Measurements from ENCODE around the gene SYT12. TPM values are rescaled to one million over a fixed set of nuclear protein-coding genes. Genes with fewer than 3 reads are reported as not detected.
"Not testable (repeated sequence)": the region's sequence is repeated elsewhere in the genome, so short reads cannot be mapped to it uniquely, and the experiment has no call there.

The SYT12 gene
- total RNA-seq, 3 donors from 2014 or later (not counting 1 experiment from before 2014, with no cell fraction given), result not detected

DNA sequence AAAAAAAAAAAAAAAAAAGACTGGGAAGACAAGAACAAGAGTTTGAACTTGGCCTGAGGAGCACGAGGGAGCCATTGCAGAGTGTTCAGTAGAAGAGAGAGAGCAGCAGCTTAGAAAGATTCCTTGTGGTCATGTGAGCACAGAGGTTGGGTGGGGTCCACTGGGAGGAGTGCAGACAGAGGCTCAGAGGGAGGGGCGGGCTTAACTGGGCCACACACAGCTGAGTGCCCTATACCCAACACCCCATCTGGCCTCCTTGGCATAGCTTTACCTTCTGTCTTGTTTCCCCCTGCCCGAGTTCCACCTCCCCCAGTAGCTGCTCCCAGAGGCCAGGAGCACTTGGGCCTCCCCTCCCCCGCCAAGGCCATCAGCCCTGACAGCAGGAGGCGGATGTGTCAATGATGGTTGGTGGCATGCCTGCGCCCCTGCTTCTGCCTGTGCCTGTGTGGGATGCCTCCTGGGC, 35.7 kb upstream of the SYT12 start:
- Histone ChIP-seq H3K27ac (ENCODE audit: low read length) (no peak overlapping the region), H3K4me1 (ENCODE audit: control insufficient read depth, insufficient read depth, low read length) (no peaks in the 10 kb centered on the region), H3K9me3 (ENCODE audit: control insufficient read depth, insufficient read depth, low read length) (no peaks in the 10 kb centered on the region), H3K4me3 (ENCODE audit: low read length) (no peak overlapping the region), H3K36me3 (ENCODE audit: control insufficient read depth, insufficient read depth, low read length) (no peaks in the 10 kb centered on the region), H3K27me3 (ENCODE audit: control insufficient read depth, insufficient read depth, low read length) (no peaks in the 10 kb centered on the region)
- peaks cover 0 to 9% of the 10 kb centered on the region in 2 donors for H3K4me1 Mint-ChIP-seq
- no peaks in the 10 kb centered on the region for H3K36me3 Mint-ChIP-seq
- no peak overlapping the region for H3K4me3 Mint-ChIP-seq
- 87% methylated on average over 6 of the region's 6 CpGs for WGBS (ENCODE audit: insufficient coverage)
- no peak overlapping the region for H3K27ac Mint-ChIP-seq
- no peaks in the 10 kb centered on the region for H3K9me3 Mint-ChIP-seq
- peaks cover 0 to 15% of the 10 kb centered on the region in 2 donors for H3K27me3 Mint-ChIP-seq (ENCODE audit: low read depth in 2 of 2)
- intact Hi-C loops (cut with micrococcal nuclease), result no loop called here
- no peak for TF ChIP-seq CTCF (IDR thresholded peaks at IDR 0.05)
- DNase-seq, result no peak
- ATAC-seq, result no peak

GRCh38 chr11:66987924-66988637, 34.9 kb upstream of the SYT12 start:
- Histone ChIP-seq H3K27me3 (ENCODE audit: control insufficient read depth, insufficient read depth, low read length) (no peaks in the 10 kb centered on the region), H3K27ac (ENCODE audit: low read length) (no peak overlapping the region), H3K9me3 (ENCODE audit: control insufficient read depth, insufficient read depth, low read length) (no peaks in the 10 kb centered on the region), H3K36me3 (ENCODE audit: control insufficient read depth, insufficient read depth, low read length) (no peaks in the 10 kb centered on the region), H3K4me1 (ENCODE audit: control insufficient read depth, insufficient read depth, low read length) (no peaks in the 10 kb centered on the region), H3K4me3 (ENCODE audit: low read length) (no peak overlapping the region)
- intact Hi-C loops (cut with micrococcal nuclease), result no loop called here
- H3K4me3 Mint-ChIP-seq, result no peak overlapping the region
- H3K27me3 Mint-ChIP-seq (ENCODE audit: low read depth in 2 of 2), result peaks cover 0 to 10% of the 10 kb centered on the region in 2 donors
- H3K4me1 Mint-ChIP-seq, result peaks cover 0 to 9% of the 10 kb centered on the region in 2 donors
- no peaks in the 10 kb centered on the region for H3K36me3 Mint-ChIP-seq
- 81% methylated on average over 12 of the region's 13 CpGs for WGBS (ENCODE audit: insufficient coverage)
- H3K9me3 Mint-ChIP-seq, result no peaks in the 10 kb centered on the region
- ATAC-seq, result no peak
- DNase-seq, result no peak
- H3K27ac Mint-ChIP-seq, result no peak overlapping the region
- no peak for TF ChIP-seq CTCF (IDR thresholded peaks at IDR 0.05)

GRCh38 chr11:66988741-66989140, 34.2 kb upstream of the SYT12 start:
- H3K9me3 ChIP-seq (ENCODE audit: control insufficient read depth, insufficient read depth, low read length); H3K27ac ChIP-seq (ENCODE audit: low read length); H3K27me3 Mint-ChIP-seq (ENCODE audit: low read depth in 2 of 2); H3K9me3 Mint-ChIP-seq; DNase-seq; H3K27me3 ChIP-seq (ENCODE audit: control insufficient read depth, insufficient read depth, low read length); H3K36me3 Mint-ChIP-seq; H3K27ac Mint-ChIP-seq; H3K4me1 Mint-ChIP-seq; ATAC-seq; H3K4me3 Mint-ChIP-seq; H3K36me3 ChIP-seq (ENCODE audit: control insufficient read depth, insufficient read depth, low read length); H3K4me1 ChIP-seq (ENCODE audit: control insufficient read depth, insufficient read depth, low read length); H3K4me3 ChIP-seq (ENCODE audit: low read length); intact Hi-C loops (cut with micrococcal nuclease): not testable (repeated sequence)
- WGBS (ENCODE audit: insufficient coverage), result 96% methylated on average over 27 of the region's 28 CpGs

- WGBS (ENCODE audit: insufficient coverage), result 90% methylated on average over 8 of the region's 9 CpGs
- H3K27me3 ChIP-seq (ENCODE audit: control insufficient read depth, insufficient read depth, low read length); H3K4me1 ChIP-seq (ENCODE audit: control insufficient read depth, insufficient read depth, low read length); H3K9me3 ChIP-seq (ENCODE audit: control insufficient read depth, insufficient read depth, low read length); H3K36me3 Mint-ChIP-seq; H3K36me3 ChIP-seq (ENCODE audit: control insufficient read depth, insufficient read depth, low read length); ATAC-seq; H3K27ac Mint-ChIP-seq; DNase-seq; H3K27me3 Mint-ChIP-seq (ENCODE audit: low read depth in 2 of 2); H3K4me1 Mint-ChIP-seq; H3K9me3 Mint-ChIP-seq; H3K27ac ChIP-seq (ENCODE audit: low read length); intact Hi-C loops (cut with micrococcal nuclease); H3K4me3 Mint-ChIP-seq; H3K4me3 ChIP-seq (ENCODE audit: low read length): not testable (repeated sequence)
Measured at GRCh38 chr11:66989360-66989759, 33.6 kb upstream of the SYT12 start.
